Body of pancreas (tissue), 4 donors: ENCODE results near the gene NAXE.

Source experiments
- POLR2A ChIP-seq, 3 donors: fragments of 450-650 bp; IDR thresholded peaks; one replicate each; pipeline ENCODE4 v1.6.1; 2016; ENCODE audit warnings: antibody characterized with exemption in 3 of 3, mild to moderate bottlenecking in 2 of 3
- TF ChIP-seq, protein P1 (sequence below), 7 experiments: fragments of 450-650 bp in 4 of 7; fragments of 200-600 bp in 3 of 7; sonication (generic) in 3 of 7; IDR thresholded peaks; one replicate each; pipeline ENCODE4 v1.5.1; 2016 to 2019; ENCODE audit warnings: antibody characterized with exemption in 7 of 7

DNA sequence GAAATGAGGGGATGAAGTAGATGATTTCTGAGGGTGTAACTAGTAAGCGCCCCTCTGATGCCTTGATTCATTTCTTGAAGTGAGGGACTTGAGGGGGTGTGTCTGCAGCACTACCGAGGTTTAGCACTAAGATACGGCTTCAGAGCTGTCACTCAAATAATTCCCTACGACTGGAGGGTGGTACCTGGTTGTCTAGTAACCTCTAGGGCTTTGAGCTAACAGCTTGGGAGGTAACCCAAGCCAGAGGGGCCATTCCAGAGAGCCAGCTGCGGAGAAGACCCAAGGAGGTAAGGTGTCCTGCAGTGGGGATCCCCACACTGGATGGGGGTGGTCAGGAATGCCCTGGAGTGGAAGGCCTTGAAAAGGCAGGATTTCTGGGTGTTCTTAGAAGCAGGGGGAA, 12.1 kb upstream of the NAXE start, which contains the start of gene TTC24:
- TF ChIP-seq, protein P1, sequence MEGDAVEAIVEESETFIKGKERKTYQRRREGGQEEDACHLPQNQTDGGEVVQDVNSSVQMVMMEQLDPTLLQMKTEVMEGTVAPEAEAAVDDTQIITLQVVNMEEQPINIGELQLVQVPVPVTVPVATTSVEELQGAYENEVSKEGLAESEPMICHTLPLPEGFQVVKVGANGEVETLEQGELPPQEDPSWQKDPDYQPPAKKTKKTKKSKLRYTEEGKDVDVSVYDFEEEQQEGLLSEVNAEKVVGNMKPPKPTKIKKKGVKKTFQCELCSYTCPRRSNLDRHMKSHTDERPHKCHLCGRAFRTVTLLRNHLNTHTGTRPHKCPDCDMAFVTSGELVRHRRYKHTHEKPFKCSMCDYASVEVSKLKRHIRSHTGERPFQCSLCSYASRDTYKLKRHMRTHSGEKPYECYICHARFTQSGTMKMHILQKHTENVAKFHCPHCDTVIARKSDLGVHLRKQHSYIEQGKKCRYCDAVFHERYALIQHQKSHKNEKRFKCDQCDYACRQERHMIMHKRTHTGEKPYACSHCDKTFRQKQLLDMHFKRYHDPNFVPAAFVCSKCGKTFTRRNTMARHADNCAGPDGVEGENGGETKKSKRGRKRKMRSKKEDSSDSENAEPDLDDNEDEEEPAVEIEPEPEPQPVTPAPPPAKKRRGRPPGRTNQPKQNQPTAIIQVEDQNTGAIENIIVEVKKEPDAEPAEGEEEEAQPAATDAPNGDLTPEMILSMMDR (IDR thresholded peaks at IDR 0.05), result no peak
- no peak for TF ChIP-seq POLR2A (IDR thresholded peaks at IDR 0.05)
